IPS DF 19.7 (cell line): ENCODE measurements around the gene GNB5.

ENCODE experiments used
- DNase-seq: peaks from one replicate; pipeline ENCODE4 v3.0.0-alpha.2; 2013; ENCODE audit warnings: low read depth, low spot score

GNB5 gene

DNA sequence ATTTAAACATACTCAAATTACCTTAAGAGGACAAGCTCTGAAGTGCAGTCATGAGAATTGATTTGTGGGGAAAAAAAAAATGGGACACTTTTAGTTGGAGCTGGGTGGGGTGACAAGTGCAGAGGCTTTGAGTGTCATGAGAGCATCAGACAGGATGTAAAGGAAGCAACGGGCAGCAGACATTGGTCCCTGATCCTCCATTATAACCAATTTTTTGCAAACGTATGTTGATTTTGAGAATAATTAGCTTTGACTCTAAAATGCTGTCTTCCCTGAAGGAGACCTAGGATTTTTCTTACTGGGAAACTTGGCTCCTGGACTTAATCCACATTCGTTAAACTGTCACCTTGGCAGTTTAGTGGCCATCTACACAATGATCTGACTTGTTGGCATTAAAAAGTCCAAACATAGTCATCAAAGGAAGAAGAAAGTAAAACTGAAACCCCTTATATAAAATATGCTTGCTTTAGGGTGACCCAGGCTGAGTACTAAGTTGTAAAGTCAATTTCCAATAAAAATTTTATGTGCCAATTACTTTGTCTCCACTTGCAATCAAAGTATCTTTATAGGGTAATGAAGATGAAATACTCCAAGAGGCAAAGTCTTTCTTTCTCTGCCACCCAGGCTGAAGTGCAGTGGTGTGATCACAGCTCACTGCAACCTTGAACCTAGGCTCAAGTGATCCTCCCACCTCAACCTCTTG, 124.2 kb downstream of the GNB5 start:
- DNase-seq = no peak
